GM12865 (cell line): ENCODE measurements around the gene SLC8A2.

Source experiments
- DNase-seq: peaks from one replicate; pipeline ENCODE4 v3.0.0; 2010; ENCODE audit warnings: low read depth
- H3K4me3 ChIP-seq: 2 replicates; pipeline ENCODE4 v1.5.1; 2011; ENCODE audit warnings: mild to moderate bottlenecking, low read depth, low read length, control low read depth
- TF ChIP-seq, protein P1 (sequence below): IDR thresholded peaks from 2 replicates; pipeline ENCODE4 v1.5.1; 2011; ENCODE audit warnings: low read length, control low read depth, low read depth, inconsistent platforms; ENCODE audit not compliant: insufficient read depth; ENCODE audit errors: missing control alignments

The SLC8A2 gene

DNA sequence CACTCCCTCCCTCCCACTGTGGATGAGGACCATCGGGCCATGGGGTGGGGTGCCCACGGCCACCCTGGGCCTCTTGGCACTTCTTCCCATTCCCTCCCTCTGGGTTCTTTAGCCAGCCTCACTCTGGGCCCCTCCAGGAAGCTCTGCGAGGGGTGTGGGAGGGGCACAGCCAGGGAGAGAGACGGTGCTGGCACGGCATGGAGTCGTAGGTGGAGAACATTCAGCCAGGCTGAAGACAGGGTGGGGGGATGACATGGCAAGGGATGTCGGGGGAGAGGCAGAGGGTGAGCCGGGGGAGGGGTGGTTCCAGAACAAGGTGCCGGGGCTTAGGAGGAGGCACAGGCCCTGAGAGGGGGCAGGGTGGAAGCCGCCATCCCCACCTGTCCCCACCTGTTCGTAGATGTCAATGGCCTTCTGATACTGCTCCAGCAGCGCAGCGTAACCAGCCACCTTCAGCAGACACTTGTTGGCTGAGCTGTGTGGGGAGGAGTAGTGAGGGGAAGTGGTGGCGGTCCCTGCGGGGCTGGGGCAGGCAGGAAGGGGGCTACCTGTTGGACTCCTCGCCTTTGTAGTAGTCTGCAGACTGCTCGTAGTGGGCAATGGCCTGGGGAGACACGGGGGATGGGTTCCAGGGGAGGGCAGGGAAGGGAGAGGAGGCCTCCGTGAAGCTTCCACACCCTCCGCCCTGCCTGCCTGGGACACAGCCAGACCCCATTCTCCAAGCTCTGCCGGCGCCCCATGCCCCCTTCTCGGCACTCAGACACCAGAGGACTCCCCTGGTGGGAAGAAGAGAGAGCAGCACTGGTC, 21.1 kb upstream of the SLC8A2 start:
- no peak for DNase-seq
- TF ChIP-seq, protein P1, sequence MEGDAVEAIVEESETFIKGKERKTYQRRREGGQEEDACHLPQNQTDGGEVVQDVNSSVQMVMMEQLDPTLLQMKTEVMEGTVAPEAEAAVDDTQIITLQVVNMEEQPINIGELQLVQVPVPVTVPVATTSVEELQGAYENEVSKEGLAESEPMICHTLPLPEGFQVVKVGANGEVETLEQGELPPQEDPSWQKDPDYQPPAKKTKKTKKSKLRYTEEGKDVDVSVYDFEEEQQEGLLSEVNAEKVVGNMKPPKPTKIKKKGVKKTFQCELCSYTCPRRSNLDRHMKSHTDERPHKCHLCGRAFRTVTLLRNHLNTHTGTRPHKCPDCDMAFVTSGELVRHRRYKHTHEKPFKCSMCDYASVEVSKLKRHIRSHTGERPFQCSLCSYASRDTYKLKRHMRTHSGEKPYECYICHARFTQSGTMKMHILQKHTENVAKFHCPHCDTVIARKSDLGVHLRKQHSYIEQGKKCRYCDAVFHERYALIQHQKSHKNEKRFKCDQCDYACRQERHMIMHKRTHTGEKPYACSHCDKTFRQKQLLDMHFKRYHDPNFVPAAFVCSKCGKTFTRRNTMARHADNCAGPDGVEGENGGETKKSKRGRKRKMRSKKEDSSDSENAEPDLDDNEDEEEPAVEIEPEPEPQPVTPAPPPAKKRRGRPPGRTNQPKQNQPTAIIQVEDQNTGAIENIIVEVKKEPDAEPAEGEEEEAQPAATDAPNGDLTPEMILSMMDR, result no peak
- no peak overlapping the region for H3K4me3 ChIP-seq

DNA sequence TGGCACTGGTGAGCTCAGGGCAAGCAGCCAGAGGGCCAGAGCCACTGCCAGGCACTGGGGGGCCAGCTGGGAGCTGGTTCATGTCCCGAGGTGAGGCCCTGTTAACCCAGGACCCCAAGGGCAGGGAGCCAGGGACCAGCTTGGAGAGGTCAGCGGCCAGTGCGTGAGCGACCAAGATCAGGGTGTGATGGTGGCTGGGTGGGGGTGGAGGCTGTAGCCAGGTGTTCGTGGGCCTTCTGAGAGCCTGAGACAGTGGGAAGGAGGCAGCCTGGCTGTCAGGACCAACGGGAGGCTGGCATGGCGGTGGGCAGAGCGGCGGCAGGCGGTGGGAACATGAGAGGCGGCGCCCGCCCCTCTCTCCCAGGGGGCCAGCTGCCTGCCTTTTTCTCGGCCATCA, 20.4 kb upstream of the SLC8A2 start:
- DNase-seq, result no peak
- TF ChIP-seq, protein P1, result no peak
- H3K4me3 ChIP-seq, result no peak overlapping the region

DNA sequence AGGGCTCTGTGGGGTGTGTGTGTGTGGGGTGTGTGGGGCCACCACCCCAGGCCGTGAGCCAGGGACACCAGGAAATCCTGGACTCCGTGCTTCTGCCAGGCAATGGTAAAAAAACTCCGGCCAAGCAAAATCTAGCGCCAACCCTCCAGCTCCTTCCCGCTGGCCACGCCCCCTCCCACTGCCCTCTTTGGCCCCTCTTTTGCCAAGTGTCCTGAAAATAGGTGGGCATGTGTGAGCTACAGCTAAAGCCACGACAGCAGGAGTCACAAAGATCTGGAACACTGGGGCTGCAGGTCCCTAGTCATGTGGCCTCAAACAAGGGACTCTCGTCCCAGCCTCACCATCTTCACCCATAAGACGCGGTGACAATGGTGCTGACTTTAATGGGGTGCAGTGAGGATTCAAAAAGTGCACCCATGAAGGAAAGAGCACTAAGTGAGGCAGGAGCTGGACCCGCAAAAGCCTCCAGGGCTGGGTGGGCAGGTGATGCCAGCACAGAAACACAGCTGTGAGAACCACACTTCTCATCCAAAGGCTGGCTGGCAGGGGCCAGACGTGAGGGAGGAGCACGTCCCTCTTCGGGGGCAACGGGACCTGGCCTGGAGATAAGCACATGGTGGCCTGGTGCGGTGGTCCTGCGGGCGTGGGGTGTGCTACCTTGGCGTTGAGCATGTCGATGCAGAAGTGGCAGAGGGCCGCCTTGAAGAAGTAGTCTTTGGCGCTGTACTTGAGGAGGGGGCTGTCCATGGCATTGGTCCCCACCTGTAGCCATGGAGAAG, 19.9 kb upstream of the SLC8A2 start:
- no peak for DNase-seq
- no peak overlapping the region for H3K4me3 ChIP-seq
- TF ChIP-seq, protein P1, result no peak

DNA sequence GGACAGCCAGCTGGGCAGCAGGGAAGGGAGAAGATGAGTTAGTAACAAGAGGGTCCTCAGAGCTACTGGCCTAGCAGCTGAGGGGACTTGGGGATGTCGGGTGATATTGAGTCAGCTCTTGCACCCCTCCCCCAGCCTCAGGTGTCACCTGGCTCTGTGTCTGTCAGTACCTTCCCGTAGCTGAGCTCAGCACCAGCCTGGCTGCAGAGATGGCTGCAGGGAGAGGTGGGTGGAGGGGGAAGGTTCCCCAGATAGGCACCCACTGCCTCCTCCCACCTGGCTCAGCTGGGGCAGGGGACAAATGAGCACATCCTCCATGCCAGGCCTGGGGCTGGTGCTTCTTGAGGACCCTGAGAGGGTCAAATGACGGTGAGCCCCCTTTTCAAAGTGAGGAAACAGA, 19.2 kb upstream of the SLC8A2 start:
- TF ChIP-seq, protein P1, result no peak
- H3K4me3 ChIP-seq, result no peak overlapping the region
- no peak for DNase-seq

DNA sequence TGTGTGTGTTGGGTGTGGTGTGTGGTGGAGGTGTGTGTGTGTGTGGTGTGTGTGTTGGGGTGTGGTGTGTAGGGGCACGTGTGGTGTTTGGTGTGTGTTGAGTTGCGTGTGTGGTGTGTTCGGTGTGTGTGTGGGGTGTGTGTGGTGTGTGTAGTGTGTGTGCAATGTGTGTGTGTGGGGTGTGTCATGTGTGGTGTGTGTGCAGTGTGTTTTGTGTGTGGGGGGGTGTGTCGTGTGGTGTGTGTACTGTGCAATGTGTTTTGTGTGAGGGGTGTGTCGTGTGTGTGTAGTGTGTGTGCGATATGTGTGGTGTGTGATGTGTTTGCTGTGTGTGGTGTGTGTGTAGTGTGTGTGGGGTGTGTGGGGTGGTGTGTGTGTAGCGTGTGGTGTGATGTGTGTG, 18.3 kb upstream of the SLC8A2 start:
- no peak for DNase-seq
- TF ChIP-seq, protein P1, result no peak
- no peak overlapping the region for H3K4me3 ChIP-seq

DNA sequence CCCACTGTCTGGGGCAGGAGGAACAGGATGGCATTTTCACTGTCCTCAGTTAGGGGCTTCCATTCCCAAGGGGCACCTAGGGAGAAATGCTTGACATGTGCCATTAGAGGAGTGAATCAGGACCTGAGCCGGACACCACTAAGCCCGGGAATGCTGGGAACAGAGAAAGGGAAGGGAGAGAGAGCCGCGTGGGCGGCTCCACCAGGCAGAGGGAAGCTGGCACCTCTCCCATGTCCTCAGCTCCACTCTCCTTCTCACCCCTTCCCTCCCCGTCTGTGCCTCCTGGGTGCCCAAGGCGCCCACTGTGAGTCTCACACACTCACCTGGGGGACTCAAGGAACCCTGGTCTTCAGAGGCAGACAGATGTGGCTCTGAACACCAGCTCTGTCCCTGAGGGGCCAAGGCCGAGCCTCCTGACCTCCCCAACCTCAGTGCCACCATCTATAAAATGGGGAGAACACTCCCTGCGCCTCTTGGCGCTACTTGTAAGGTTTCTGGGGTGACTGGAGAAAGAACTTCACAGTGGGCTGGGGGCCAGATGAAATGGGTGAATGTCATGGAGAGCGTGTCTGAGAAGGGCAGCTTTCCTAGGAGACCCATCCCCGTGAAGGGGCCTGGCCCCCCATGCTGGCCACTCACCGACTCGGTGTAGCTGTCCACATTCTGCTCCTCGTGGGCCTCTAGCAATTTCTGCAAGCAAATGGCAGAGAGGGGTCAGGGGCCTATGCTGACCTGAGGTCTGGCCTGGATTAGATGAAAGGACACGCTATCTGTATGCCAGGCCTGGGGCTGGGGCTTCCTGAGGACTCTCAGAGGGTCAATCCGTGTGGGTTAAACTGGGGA, 17.6 kb upstream of the SLC8A2 start:
- no peak for DNase-seq
- TF ChIP-seq, protein P1, result no peak
- H3K4me3 ChIP-seq, result no peak overlapping the region
